Measurements from ENCODE around the gene TEAD1. TPM values are rescaled to one million over a fixed set of nuclear protein-coding genes. Genes with fewer than 3 reads are reported as not detected.
A peak's percentile ranks its signal among the peaks of the same experiment; 100 is the strongest.

Gene TEAD1
- total and polyA plus RNA-seq, 2 experiments from 2014 or later: 24.5 to 103 TPM

DNA sequence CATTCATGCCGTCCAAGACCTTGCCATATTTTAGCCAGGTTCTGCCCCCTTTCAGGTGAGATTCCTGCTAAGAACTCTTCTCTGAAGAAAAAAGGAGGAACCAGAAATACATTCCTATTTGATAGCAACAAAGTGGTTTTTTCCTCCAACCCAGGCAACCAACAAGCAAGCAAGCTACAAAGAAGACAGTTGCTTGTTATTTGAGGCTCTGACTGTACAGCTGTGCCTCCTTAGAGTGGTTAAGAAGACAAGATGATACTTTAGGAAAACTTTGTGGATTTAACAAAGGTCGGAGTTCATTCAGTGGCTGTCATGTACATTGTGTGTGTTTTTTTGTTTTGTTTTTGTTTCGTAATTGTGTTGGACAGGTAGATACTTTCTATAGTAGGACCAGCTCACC, 21.7 kb downstream of the TEAD1 start:
- H3K4me3 Mint-ChIP-seq: no peak overlapping the region
- H3K36me3 Mint-ChIP-seq (ENCODE audit: low read depth): no peaks in the 10 kb centered on the region
- peaks cover 88% of the 10 kb centered on the region for H3K4me1 Mint-ChIP-seq
- Histone ChIP-seq H3K79me2 (replicated peaks; ENCODE audit: insufficient read depth) (peaks cover 100% of the 10 kb centered on the region), H3K9me2 (ENCODE audit: insufficient read depth) (no peaks in the 10 kb centered on the region), H3K4me1 (ENCODE audit: insufficient read depth) (peaks cover 86% of the 10 kb centered on the region), H3K27me3 (ENCODE audit: insufficient read depth) (no peaks in the 10 kb centered on the region), H3F3A (replicated peaks; ENCODE audit: low read depth) (no peaks in the 10 kb centered on the region), H3K4me2 (peak overlapping the region; percentile 42; the same call in 1 of the 2 replicates), H3K36me3 (ENCODE audit: insufficient read depth) (no peaks in the 10 kb centered on the region), H3K4me3 (no peak overlapping the region), H2AFZ (no peak overlapping the region), H3K27ac (ENCODE audit: low read depth) (no peak overlapping the region), H4K20me1 (replicated peaks; ENCODE audit: insufficient read depth) (peaks cover 83% of the 10 kb centered on the region)
- no peak overlapping the region for H3K27ac Mint-ChIP-seq
- peaks cover 13% of the 10 kb centered on the region for H3K27me3 Mint-ChIP-seq (ENCODE audit: insufficient read depth, low read depth, poor library complexity)
- no peaks in the 10 kb centered on the region for H3K9me3 Mint-ChIP-seq
- TF ChIP-seq, protein P1, sequence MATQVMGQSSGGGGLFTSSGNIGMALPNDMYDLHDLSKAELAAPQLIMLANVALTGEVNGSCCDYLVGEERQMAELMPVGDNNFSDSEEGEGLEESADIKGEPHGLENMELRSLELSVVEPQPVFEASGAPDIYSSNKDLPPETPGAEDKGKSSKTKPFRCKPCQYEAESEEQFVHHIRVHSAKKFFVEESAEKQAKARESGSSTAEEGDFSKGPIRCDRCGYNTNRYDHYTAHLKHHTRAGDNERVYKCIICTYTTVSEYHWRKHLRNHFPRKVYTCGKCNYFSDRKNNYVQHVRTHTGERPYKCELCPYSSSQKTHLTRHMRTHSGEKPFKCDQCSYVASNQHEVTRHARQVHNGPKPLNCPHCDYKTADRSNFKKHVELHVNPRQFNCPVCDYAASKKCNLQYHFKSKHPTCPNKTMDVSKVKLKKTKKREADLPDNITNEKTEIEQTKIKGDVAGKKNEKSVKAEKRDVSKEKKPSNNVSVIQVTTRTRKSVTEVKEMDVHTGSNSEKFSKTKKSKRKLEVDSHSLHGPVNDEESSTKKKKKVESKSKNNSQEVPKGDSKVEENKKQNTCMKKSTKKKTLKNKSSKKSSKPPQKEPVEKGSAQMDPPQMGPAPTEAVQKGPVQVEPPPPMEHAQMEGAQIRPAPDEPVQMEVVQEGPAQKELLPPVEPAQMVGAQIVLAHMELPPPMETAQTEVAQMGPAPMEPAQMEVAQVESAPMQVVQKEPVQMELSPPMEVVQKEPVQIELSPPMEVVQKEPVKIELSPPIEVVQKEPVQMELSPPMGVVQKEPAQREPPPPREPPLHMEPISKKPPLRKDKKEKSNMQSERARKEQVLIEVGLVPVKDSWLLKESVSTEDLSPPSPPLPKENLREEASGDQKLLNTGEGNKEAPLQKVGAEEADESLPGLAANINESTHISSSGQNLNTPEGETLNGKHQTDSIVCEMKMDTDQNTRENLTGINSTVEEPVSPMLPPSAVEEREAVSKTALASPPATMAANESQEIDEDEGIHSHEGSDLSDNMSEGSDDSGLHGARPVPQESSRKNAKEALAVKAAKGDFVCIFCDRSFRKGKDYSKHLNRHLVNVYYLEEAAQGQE (IDR thresholded peaks at IDR 0.05; ENCODE audit: unreplicated experiment): no peak
- TF ChIP-seq EZH2phosphoT487 (IDR thresholded peaks at IDR 0.05; ENCODE audit: unreplicated experiment): no peak
- no peak for TF ChIP-seq ZNF114 (CRISPR knock-in tag; IDR thresholded peaks at IDR 0.05)
- no peak for TF ChIP-seq CREB1 (CRISPR knock-in tag; IDR thresholded peaks at IDR 0.05; ENCODE audit: low read depth)
- TF ChIP-seq, protein P2, sequence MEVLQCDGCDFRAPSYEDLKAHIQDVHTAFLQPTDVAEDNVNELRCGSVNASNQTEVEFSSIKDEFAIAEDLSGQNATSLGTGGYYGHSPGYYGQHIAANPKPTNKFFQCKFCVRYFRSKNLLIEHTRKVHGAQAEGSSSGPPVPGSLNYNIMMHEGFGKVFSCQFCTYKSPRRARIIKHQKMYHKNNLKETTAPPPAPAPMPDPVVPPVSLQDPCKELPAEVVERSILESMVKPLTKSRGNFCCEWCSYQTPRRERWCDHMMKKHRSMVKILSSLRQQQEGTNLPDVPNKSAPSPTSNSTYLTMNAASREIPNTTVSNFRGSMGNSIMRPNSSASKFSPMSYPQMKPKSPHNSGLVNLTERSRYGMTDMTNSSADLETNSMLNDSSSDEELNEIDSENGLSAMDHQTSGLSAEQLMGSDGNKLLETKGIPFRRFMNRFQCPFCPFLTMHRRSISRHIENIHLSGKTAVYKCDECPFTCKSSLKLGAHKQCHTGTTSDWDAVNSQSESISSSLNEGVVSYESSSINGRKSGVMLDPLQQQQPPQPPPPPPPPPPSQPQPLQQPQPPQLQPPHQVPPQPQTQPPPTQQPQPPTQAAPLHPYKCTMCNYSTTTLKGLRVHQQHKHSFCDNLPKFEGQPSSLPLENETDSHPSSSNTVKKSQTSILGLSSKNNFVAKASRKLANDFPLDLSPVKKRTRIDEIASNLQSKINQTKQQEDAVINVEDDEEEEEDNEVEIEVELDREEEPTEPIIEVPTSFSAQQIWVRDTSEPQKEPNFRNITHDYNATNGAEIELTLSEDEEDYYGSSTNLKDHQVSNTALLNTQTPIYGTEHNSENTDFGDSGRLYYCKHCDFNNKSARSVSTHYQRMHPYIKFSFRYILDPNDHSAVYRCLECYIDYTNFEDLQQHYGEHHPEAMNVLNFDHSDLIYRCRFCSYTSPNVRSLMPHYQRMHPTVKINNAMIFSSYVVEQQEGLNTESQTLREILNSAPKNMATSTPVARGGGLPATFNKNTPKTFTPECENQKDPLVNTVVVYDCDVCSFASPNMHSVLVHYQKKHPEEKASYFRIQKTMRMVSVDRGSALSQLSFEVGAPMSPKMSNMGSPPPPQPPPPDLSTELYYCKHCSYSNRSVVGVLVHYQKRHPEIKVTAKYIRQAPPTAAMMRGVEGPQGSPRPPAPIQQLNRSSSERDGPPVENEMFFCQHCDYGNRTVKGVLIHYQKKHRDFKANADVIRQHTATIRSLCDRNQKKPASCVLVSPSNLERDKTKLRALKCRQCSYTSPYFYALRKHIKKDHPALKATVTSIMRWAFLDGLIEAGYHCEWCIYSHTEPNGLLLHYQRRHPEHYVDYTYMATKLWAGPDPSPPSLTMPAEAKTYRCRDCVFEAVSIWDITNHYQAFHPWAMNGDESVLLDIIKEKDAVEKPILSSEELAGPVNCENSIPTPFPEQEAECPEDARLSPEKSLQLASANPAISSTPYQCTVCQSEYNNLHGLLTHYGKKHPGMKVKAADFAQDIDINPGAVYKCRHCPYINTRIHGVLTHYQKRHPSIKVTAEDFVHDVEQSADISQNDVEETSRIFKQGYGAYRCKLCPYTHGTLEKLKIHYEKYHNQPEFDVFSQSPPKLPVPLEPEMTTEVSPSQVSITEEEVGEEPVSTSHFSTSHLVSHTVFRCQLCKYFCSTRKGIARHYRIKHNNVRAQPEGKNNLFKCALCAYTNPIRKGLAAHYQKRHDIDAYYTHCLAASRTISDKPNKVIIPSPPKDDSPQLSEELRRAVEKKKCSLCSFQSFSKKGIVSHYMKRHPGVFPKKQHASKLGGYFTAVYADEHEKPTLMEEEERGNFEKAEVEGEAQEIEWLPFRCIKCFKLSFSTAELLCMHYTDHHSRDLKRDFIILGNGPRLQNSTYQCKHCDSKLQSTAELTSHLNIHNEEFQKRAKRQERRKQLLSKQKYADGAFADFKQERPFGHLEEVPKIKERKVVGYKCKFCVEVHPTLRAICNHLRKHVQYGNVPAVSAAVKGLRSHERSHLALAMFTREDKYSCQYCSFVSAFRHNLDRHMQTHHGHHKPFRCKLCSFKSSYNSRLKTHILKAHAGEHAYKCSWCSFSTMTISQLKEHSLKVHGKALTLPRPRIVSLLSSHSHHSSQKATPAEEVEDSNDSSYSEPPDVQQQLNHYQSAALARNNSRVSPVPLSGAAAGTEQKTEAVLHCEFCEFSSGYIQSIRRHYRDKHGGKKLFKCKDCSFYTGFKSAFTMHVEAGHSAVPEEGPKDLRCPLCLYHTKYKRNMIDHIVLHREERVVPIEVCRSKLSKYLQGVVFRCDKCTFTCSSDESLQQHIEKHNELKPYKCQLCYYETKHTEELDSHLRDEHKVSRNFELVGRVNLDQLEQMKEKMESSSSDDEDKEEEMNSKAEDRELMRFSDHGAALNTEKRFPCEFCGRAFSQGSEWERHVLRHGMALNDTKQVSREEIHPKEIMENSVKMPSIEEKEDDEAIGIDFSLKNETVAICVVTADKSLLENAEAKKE (CRISPR knock-in tag; IDR thresholded peaks at IDR 0.05): no peak
- TF ChIP-seq, protein P3, sequence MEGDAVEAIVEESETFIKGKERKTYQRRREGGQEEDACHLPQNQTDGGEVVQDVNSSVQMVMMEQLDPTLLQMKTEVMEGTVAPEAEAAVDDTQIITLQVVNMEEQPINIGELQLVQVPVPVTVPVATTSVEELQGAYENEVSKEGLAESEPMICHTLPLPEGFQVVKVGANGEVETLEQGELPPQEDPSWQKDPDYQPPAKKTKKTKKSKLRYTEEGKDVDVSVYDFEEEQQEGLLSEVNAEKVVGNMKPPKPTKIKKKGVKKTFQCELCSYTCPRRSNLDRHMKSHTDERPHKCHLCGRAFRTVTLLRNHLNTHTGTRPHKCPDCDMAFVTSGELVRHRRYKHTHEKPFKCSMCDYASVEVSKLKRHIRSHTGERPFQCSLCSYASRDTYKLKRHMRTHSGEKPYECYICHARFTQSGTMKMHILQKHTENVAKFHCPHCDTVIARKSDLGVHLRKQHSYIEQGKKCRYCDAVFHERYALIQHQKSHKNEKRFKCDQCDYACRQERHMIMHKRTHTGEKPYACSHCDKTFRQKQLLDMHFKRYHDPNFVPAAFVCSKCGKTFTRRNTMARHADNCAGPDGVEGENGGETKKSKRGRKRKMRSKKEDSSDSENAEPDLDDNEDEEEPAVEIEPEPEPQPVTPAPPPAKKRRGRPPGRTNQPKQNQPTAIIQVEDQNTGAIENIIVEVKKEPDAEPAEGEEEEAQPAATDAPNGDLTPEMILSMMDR (conservative IDR thresholded peaks at IDR 0.05; ENCODE audit: low read depth in 2 of 2): no peak
- no peak for TF ChIP-seq STAT1 (IDR thresholded peaks at IDR 0.05; ENCODE audit: unreplicated experiment)
- no peak for TF ChIP-seq NANOG (IDR thresholded peaks at IDR 0.05; ENCODE audit: borderline replicate concordance)
- TF ChIP-seq, protein P4, sequence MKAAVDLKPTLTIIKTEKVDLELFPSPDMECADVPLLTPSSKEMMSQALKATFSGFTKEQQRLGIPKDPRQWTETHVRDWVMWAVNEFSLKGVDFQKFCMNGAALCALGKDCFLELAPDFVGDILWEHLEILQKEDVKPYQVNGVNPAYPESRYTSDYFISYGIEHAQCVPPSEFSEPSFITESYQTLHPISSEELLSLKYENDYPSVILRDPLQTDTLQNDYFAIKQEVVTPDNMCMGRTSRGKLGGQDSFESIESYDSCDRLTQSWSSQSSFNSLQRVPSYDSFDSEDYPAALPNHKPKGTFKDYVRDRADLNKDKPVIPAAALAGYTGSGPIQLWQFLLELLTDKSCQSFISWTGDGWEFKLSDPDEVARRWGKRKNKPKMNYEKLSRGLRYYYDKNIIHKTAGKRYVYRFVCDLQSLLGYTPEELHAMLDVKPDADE (IDR thresholded peaks at IDR 0.05): no peak
- TF ChIP-seq POLR2AphosphoS5 (IDR thresholded peaks at IDR 0.05; ENCODE audit: low read depth): no peak
- no peak for TF ChIP-seq ZNF331 (CRISPR knock-in tag; IDR thresholded peaks at IDR 0.05; ENCODE audit: low read depth)
- TF ChIP-seq JUNB (IDR thresholded peaks at IDR 0.05; ENCODE audit: unreplicated experiment): no peak
- no peak for TF ChIP-seq EZH2 (IDR thresholded peaks at IDR 0.05; ENCODE audit: low read depth, unreplicated experiment)
- DNase-seq (ENCODE audit: low spot score) (no peak), ATAC-seq (no peak)
